Endometrial microvascular endothelial cells (primary cell): Measurements from ENCODE around the gene FAH. TPM values are rescaled to one million over a fixed set of nuclear protein-coding genes. Genes with fewer than 3 reads are reported as not detected.
"Not testable (repeated sequence)": the region's sequence is repeated elsewhere in the genome, so short reads cannot be mapped to it uniquely, and the experiment has no call there.

Experiments used
- in situ Hi-C: cut with HindIII; loops from 2 replicates; pipeline ENCODE4 v1.10.0; 2017; ENCODE audit warnings: low sequenced_read_pairs, low pct_unique_long_range_greater_than_20kb; ENCODE audit errors: inconsistent ontology term
- total RNA-seq: library from RNA; depleted of rRNA; stranded (reverse); fragments of >200 nt; gene quantifications from one replicate; pipeline ENCODE4 v1.2.3, GENCODE V29; 2015; ENCODE audit errors: inconsistent ontology term

FAH gene
- 47.3 TPM for total RNA-seq

- in situ Hi-C loops, result no loop called here
Observed at GRCh38 chr15:80152896-80153876, at the start of gene FAH. Gene FAH (plus strand): TSS chr15:80152999. CDS start chr15:80153055, 56 bp downstream.

GRCh38 chr15:80105193-80105592 lies 47.6 kb upstream of the FAH start:
- in situ Hi-C loops, result no loop called here

- in situ Hi-C loops, result no loop called here
Observed at GRCh38 chr15:80105595-80105994, 47.2 kb upstream of the FAH start.

- in situ Hi-C loops, result no loop called here
Observed at GRCh38 chr15:80106051-80106450, 46.7 kb upstream of the FAH start.

GRCh38 chr15:80107204-80107603 lies 45.6 kb upstream of the FAH start:
- in situ Hi-C loops, result no loop called here

- in situ Hi-C loops, result no loop called here
Observed at GRCh38 chr15:80107774-80108173, 45.0 kb upstream of the FAH start.

GRCh38 chr15:80109388-80109787 lies 43.4 kb upstream of the FAH start:
- in situ Hi-C loops, result no loop called here

- in situ Hi-C loops, result no loop called here
Observed at GRCh38 chr15:80110920-80111319, 41.9 kb upstream of the FAH start.

- in situ Hi-C loops, result no loop called here
Observed at GRCh38 chr15:80114114-80114513, 38.7 kb upstream of the FAH start.

- in situ Hi-C loops, result no loop called here
Observed at GRCh38 chr15:80115021-80115420, 37.8 kb upstream of the FAH start.

GRCh38 chr15:80118956-80119355 lies 33.8 kb upstream of the FAH start:
- in situ Hi-C loops, result no loop called here

- in situ Hi-C loops, result no loop called here
Observed at GRCh38 chr15:80120636-80121035, 32.2 kb upstream of the FAH start.

- in situ Hi-C loops, result no loop called here
Observed at GRCh38 chr15:80121546-80121945, 31.3 kb upstream of the FAH start.

- in situ Hi-C loops, result no loop called here
Observed at GRCh38 chr15:80123034-80123433, 29.8 kb upstream of the FAH start.

- in situ Hi-C loops, result not testable (repeated sequence)
Observed at GRCh38 chr15:80127253-80127652, 25.5 kb upstream of the FAH start.

GRCh38 chr15:80127911-80128310 lies 24.9 kb upstream of the FAH start:
- in situ Hi-C loops, result no loop called here

- in situ Hi-C loops, result no loop called here
Observed at GRCh38 chr15:80132382-80132781, 20.4 kb upstream of the FAH start.

GRCh38 chr15:80136854-80137253 lies 15.9 kb upstream of the FAH start:
- in situ Hi-C loops, result no loop called here

- in situ Hi-C loops, result no loop called here
Observed at GRCh38 chr15:80138961-80139360, 13.8 kb upstream of the FAH start.

GRCh38 chr15:80140909-80141308 lies 11.9 kb upstream of the FAH start:
- in situ Hi-C loops, result no loop called here
